ENCODE measurements around the gene WDR89. TPM values are rescaled to one million over a fixed set of nuclear protein-coding genes. Genes with fewer than 3 reads are reported as not detected.

Gene WDR89, protein sequence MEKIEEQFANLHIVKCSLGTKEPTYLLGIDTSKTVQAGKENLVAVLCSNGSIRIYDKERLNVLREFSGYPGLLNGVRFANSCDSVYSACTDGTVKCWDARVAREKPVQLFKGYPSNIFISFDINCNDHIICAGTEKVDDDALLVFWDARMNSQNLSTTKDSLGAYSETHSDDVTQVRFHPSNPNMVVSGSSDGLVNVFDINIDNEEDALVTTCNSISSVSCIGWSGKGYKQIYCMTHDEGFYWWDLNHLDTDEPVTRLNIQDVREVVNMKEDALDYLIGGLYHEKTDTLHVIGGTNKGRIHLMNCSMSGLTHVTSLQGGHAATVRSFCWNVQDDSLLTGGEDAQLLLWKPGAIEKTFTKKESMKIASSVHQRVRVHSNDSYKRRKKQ
- 7.4 to 9.5 TPM (median 8.9 TPM) in 5 replicates for total RNA-seq (2022; extraction: Qiagen RNA extraction)

DNA sequence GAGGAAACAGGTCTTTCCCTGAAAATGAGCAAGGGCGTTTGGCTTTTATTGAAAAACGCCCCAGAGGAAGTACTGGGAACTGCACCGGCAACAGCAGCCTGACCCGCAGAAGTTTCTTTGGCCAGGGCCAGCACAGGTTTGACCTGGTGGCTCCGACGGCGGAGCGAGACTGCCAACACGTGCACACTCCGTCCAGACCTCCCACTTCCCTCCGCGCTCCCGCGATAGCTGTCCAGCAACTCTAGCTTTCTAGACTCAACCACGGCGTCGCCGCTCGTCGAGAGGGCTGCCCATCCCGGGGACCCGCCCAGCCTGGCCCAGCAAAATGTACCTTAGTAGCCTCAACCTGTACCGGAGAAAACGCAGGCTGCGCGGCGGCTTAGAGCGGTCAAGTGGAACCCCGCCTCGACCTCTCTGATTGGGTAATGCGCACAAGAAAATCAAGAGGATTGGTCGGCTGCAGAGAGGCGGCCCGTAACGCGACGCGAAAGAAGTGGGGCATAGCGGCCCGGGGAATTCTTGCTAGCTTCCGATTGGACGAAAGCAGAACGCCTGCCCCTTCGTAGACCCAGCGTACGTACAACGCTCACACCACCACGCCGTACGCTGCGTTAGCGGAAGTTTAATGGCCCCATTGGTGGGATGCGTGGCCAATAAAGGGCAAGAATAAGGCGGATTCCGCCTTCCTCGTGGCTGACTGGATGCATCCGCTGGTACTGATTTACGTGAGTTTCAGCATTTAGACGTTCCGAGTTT, at the start of gene WDR89:
TSS of gene WDR89 (minus strand) at position 399 of the 756 bp plus-strand sequence. CDS start 41,929 bp downstream, outside the sequence.

Other genes starting within 250 kb of the WDR89 start
- 21.1 to 29.8 TPM (median 27.9 TPM) in 5 replicates for gene PPP2R5E, start 98.5 kb downstream of the WDR89 start, total RNA-seq (2022; extraction: Qiagen RNA extraction)
- gene SGPP1, start 86.2 kb upstream of the WDR89 start, total RNA-seq (2022; extraction: Qiagen RNA extraction), result 11.4 to 16.4 TPM (median 12.4 TPM) in 5 replicates
- gene SYNE2, start 211.1 kb upstream of the WDR89 start, total RNA-seq (2022; extraction: Qiagen RNA extraction), result 7.8 to 11.7 TPM (median 11.0 TPM) in 5 replicates

Data from A549 treated with dexamethasone at 1 μM for 4 hours (cell line).